Ecto neural progenitor cell (in vitro differentiated cells): ENCODE measurements around the gene GRIN2A.
A peak's percentile ranks its signal among the peaks of the same experiment; 100 is the strongest.

Experiments used
- DNase-seq: peaks from one replicate; pipeline ENCODE4 v3.0.0-alpha.2; 2018; ENCODE audit warnings: low spot score

GRIN2A gene

GRCh38 chr16:10181196-10182162, 749 bp downstream of the GRIN2A start:
- peak; percentile 88 for DNase-seq

- DNase-seq, result peak; percentile 87
Observed at GRCh38 chr16:10180771-10181163, 1.5 kb downstream of the GRIN2A start.

GRCh38 chr16:10180042-10180770, 2.0 kb downstream of the GRIN2A start:
- no peak for DNase-seq

GRCh38 chr16:10178526-10178925, 3.7 kb downstream of the GRIN2A start:
- no peak for DNase-seq

GRCh38 chr16:10178080-10178479, 4.1 kb downstream of the GRIN2A start:
- no peak for DNase-seq

GRCh38 chr16:10172848-10173655, 9.2 kb downstream of the GRIN2A start:
- DNase-seq, result no peak

- no peak for DNase-seq
Observed at GRCh38 chr16:10171221-10171620, 11.0 kb downstream of the GRIN2A start.

GRCh38 chr16:10169904-10170410, 12.3 kb downstream of the GRIN2A start:
- no peak for DNase-seq

GRCh38 chr16:10169031-10169430, 13.2 kb downstream of the GRIN2A start:
- DNase-seq, result no peak

- no peak for DNase-seq
Observed at GRCh38 chr16:10168258-10168657, 14.0 kb downstream of the GRIN2A start.

GRCh38 chr16:10165643-10166042, 16.6 kb downstream of the GRIN2A start:
- DNase-seq, result no peak

- no peak for DNase-seq
Observed at GRCh38 chr16:10162981-10163380, 19.2 kb downstream of the GRIN2A start.

- no peak for DNase-seq
Observed at GRCh38 chr16:10156099-10156498, 26.1 kb downstream of the GRIN2A start.

GRCh38 chr16:10154389-10154788, 27.8 kb downstream of the GRIN2A start:
- DNase-seq, result no peak

GRCh38 chr16:10153985-10154384, 28.2 kb downstream of the GRIN2A start:
- no peak for DNase-seq

GRCh38 chr16:10151718-10152117, 30.5 kb downstream of the GRIN2A start:
- no peak for DNase-seq

- no peak for DNase-seq
Observed at GRCh38 chr16:10150906-10151305, 31.3 kb downstream of the GRIN2A start.

GRCh38 chr16:10145542-10146035, 36.6 kb downstream of the GRIN2A start:
- DNase-seq, result no peak

GRCh38 chr16:10141671-10142070, 40.6 kb downstream of the GRIN2A start:
- DNase-seq, result no peak

- no peak for DNase-seq
Observed at GRCh38 chr16:10138881-10139280, 43.3 kb downstream of the GRIN2A start.

GRCh38 chr16:10137341-10137740, 44.9 kb downstream of the GRIN2A start:
- DNase-seq, result no peak

GRCh38 chr16:10136916-10137315, 45.3 kb downstream of the GRIN2A start:
- DNase-seq, result no peak
